ENCODE results near the gene HRAS.
A peak's percentile ranks its signal among the peaks of the same experiment; 100 is the strongest.

HRAS gene

GRCh38 chr11:553083-553987, 18.0 kb upstream of the HRAS start:
- DNase-seq = no peak

- DNase-seq = no peak
These were observed 16.2 kb upstream of the HRAS start for GRCh38 chr11:551596-551995.

GRCh38 chr11:551131-551530, 15.8 kb upstream of the HRAS start:
- DNase-seq = no peak

- DNase-seq = no peak
These were observed 15.3 kb upstream of the HRAS start for GRCh38 chr11:550746-551085.

- no peak for DNase-seq
These were observed 14.8 kb upstream of the HRAS start for GRCh38 chr11:550021-550745.

GRCh38 chr11:548700-549603, 13.6 kb upstream of the HRAS start:
- DNase-seq = no peak

- DNase-seq = no peak
These were observed 9.8 kb upstream of the HRAS start for GRCh38 chr11:545171-545570.

GRCh38 chr11:544817-545166, 9.4 kb upstream of the HRAS start:
- no peak for DNase-seq

GRCh38 chr11:541433-541885, 6.1 kb upstream of the HRAS start:
- no peak for DNase-seq

GRCh38 chr11:540583-541432, 5.4 kb upstream of the HRAS start:
- DNase-seq = no peak

- DNase-seq = no peak
These were observed 4.7 kb upstream of the HRAS start for GRCh38 chr11:539971-540481.

GRCh38 chr11:538431-539051, 3.2 kb upstream of the HRAS start:
- no peak for DNase-seq

GRCh38 chr11:537622-538430, 2.5 kb upstream of the HRAS start:
- no peak for DNase-seq

- peak; percentile 95 for DNase-seq
These were observed 1.7 kb upstream of the HRAS start, which contains the start of gene LRRC56 for GRCh38 chr11:536841-537621. TSS of gene LRRC56 (plus strand) at chr11:537527. CDS start at chr11:540685, 3,158 bp downstream.

GRCh38 chr11:535210-535518, 212 bp downstream of the HRAS start:
- DNase-seq = no peak

GRCh38 chr11:534396-535209, 773 bp downstream of the HRAS start:
- peak; percentile 62 for DNase-seq

- no peak for DNase-seq
These were observed 1.6 kb downstream of the HRAS start for GRCh38 chr11:533586-534395.

- no peak for DNase-seq
These were observed 2.3 kb downstream of the HRAS start for GRCh38 chr11:532986-533585.
